HepG2 (cell line): Measurements from ENCODE around the gene OBP2B.

Experiments used
- EZH2 ChIP-seq: conservative IDR thresholded peaks from 2 replicates; pipeline ENCODE4 v1.6.1; 2012; ENCODE audit warnings: mild to moderate bottlenecking, low read depth, low read length, moderate library complexity
- KDM1A ChIP-seq: IDR thresholded peaks from 2 replicates; pipeline ENCODE4 v1.6.1; 2016; ENCODE audit warnings: missing compliant biosample characterization
- ZNF564 ChIP-seq: sonication (generic); formaldehyde crosslinking; IDR thresholded peaks from 2 replicates; pipeline ENCODE4 v1.8.1; 2023; ENCODE audit warnings: mild to moderate bottlenecking, missing genetic modification reagents

GRCh38 chr9:133188843-133189180, 20.2 kb downstream of the OBP2B start:
- TF ChIP-seq EZH2 (no peak), KDM1A (CRISPR knock-in tag) (no peak), ZNF564 (CRISPR knock-in tag) (no peak)
